Hematopoietic multipotent progenitor cell treated with erythropoietin and hydrocortisone succinate and interleukin-3 and kit ligand, for 15 days (in vitro differentiated cells): ENCODE data around the gene E2F3.

Source experiments
- DNase-seq: peaks from one replicate; pipeline ENCODE4 v3.0.0-alpha.2; 2015; ENCODE audit warnings: low spot score

E2F3 gene

DNA sequence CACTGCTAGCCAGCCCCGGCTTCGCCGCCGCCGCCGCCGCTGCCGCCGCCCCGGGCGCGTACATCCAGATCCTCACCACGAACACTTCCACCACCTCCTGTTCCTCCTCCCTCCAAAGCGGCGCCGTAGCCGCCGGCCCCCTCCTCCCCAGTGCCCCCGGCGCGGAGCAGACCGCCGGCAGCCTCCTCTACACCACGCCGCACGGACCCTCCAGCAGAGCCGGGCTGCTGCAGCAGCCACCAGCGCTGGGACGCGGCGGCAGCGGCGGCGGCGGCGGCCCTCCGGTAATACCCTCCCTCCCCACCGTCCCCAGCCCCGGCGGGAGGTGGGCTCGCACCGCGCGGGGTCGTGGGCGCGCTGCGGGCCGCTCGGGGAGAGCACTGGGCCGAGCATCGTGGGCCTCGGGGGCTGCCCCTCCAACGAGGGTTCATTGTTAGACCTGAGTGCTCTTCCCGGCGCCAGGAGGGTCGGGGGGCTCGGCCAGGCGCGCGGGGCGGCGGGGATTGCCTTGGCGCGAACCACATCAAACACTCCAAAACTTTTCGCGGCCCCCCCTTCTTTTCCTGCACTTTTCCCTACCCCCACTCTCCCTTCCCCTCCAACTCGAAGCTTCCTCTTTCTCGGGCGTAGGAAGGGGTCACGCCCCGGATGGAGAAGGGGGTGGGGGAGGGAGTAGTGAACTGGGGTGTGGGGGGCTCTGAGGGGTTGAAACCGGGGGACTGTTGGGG is 827 bp downstream of the E2F3 start:
- no peak for DNase-seq

DNA sequence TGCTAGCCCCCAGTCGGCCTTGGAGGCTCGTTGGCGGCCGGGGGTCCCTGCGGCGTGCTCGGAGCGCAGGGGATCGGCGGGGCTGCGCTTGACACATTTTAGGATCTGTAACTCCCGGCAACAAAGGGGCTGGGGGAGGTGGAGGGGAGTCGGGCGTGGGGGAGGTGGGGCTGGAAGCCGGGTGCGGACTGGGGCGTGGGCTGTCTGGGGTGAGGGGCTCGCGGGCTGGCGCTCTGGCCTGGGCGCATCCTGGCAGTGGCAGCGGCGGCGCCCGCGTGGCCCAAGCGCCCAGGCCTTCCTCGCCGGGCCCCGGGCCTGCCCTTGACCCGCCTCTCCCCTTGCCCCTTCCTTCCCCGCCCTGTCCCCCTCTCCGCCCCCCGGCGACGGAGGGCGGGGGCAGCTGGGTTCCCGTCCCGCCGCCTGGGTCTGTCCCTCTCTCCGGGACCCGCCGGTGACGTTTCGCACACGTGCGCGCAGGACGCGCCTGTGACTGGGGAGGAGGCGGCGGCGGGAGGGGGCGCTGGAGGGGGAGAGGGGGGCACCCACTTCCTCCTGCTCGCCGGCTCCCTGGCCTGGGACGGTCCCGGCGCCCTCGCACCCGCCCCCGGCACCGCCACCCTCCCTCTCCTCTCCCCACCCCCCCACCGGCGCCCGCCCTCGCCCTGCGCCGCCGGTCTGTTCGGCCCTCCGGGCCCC is 1.5 kb downstream of the E2F3 start:
- DNase-seq = peak; percentile 58

DNA sequence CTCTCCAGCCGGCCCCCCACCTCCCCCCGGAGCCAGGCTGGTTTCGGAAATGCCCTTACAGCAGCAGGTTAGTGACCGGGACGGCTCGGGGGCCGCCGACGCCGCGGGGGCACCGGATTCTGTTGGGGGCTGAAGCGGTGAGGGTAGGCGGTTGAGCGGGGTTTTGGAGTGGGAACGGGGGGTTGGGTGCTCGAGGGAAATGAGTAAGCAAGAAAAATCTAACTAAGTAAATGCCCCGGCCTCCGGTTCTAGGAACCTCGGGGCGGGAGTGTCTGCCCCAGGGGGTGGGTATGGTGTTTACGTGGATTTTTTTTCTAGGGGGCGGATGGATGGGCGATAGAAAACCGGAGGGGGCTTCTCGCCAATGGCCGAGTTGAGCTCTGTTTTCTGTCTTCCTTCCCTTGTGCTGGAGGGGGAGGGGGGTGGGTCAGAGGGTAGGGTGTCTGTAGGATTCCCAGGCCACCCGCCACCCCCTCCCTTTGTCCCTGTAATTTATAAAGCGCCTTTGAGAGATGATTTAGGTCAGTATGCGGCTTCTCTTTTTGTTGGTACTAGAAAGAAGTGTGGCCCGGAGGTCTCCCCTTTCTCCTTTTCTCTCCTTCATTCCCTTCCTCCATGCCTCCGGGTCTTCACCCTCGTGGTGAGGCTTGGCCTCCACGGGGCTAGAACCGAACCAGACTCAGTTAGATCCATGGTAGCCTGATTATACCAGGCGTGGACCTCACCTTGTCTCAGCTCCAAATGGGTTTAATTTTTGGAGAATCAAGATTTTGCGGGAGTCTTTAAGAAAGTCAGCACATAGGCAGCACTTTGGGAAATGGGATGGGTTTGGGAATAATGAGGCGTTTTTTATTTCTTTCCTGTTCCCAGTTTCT is 2.3 kb downstream of the E2F3 start:
- peak; percentile 58 for DNase-seq

DNA sequence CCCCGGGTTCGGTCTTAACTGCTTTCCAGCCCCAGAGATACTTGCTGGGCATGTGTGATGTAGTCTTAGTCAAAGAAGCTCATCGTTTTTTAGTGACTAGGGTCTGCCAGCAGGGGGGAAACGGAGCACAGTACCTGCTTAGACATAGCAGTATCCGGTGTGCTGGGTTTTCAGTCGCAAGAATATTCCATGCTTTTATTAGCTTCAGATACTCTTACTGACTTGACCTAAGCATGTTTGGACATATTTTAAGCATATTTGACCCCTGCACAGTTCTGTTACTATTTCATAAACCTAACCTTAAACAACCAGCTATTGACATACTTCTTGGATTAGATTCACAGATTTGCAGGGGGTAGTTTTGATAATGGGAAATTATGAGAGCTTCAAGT is 3.0 kb downstream of the E2F3 start:
- peak; percentile 69 for DNase-seq

DNA sequence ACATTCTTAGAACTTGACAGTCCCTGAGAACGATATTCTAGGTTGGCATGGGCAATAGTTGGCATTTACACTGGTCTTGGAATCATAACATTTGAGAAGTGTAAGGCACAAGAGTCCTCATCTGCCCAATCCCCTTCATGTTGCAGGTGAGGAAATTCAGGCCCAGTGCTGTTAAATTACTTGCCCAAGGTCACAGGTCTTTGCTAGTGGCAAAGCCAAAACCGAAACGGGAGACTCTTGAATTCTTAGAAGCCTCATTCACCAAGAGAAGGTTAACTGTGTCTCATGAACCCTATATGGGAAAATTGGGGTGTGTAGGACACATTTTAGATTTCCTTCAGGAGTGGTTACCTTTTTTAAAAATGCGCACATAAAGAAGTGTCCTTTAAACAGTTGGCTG is 7.2 kb downstream of the E2F3 start:
- no peak for DNase-seq

DNA sequence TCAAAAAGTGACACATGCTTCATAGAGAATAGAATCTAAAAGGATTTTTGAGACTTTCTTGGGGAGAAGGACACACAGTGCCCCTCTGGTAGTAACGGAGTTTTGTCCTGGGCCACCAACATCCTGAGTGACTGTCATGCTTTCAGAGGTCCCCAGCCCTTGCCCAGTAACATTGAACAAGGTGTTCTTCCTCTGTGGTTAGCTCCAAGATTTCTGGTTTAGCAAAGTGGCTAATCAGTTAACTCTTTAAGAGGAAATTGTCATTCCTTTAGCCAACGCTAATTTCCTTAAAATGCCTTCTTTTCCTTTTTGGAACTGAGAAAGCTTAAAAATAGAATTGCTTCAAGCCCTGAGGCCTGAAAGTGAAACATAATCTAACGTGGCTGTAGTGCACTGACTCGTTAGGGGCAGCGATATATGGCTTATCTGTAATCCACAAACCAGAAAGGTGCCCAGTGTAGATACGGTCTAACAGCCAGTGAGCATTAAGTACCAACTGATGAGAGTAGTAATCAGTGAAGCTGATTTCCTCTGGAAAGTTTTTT is 7.8 kb downstream of the E2F3 start:
- peak; percentile 78 for DNase-seq

DNA sequence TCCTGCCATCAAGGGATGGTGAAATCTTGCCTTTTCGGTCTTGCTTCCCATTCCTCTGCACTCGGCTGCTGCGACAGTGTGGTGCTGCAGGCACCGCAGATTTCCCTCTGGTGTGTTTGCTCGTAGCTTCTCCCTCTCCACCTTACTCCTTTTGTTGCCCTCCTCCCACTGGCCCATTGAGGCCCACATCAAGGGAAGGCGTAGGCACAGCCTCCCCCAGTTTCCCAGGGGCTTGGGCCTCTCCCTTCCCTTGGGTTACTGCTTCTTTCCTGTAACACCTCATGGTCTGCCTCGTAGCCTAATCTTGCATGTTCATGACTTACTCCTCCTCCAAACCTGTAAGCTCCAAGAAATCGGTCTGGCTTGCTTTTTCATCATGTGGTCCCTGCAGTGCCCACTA is 9.9 kb downstream of the E2F3 start:
- DNase-seq = no peak

DNA sequence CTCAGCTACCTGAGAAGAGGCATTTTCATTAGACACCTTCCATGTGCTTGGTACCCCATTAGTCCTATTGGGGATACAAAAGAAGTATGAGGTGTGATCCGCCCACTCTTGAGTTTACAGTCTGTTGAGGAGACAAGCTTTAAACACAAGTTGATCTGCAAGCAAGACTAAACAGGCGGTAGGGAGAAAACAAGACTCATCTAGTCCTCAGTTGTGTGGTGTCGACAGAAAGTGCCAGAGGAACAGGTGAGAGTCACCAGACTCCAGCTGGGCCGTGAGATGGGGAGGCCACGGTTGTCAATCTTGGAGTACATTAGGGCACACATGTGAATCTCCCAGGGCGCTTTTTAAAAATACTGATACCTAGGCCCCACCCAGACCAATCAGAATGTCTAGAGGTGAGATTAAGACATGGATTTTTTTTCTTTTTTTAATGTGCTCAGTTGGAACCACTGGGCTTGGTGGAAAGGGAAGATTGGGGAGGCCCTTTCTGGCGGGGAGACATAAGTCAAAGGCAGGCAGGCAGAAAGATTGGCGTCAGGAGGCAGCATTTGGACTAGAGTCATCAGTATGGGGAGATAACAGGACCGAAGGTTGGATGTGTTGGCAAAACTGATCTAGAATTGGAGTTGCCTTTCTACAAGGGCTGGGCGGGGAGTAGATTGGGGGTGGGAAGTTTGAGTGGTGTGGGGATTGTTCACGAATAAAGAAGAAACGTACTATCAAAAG is 10.4 kb downstream of the E2F3 start:
- peak; percentile 25 for DNase-seq

DNA sequence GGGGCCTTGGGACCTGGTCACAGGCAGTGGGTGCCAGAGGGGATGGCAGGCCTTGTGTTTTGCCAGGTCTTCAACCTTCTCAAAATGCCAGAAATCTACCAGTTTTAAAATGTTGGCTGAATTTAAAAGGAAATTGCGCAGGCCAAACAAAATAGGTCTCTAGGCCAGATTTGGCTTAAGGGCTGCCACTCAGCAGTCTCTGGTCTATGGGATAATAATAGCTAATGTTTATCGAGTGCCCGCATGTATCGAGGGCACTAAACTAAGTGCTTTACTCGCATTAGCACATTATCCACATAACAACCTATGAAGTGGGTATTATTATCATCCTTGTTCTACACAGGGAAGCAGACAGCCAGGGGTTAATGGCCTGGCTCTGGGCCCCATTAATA is 11.0 kb downstream of the E2F3 start:
- DNase-seq = no peak

DNA sequence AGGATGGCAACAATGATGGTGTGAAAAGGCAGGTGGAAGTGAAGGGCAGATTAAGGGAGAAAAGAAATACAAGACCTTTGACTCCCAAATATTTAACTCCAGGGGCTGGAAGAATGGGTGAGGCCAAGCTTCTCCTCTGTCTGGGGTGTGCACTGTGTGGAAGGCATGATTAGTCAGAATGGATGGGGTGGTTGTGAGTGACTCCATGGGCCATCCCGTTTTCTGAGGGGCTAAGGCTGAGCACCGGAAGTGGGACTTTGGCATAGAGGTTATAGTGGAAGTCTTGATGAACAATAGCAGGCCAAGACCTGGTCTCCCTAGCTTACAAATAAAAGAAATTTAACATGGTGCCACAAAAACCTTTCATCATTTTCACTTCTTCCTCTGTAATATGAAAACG is 12.1 kb downstream of the E2F3 start:
- DNase-seq = no peak

DNA sequence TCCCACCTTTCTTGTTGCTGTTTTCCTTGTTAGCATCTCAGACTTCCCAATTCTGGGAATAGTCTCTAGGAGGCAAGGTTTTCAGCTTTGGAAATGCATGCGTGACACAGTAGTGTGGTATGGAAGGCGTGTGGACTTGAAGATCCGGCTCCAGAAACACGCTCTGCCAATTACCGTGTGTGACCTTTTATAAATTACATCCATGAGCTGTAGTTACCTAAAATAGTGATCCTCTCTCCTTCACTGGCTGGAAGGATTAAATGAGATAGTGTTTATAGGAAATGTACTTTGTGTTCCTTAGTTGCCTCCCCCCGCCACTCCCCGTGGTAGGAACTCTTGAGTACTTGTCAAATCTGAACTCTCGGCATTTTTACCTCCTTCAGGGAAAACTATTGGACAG is 13.0 kb downstream of the E2F3 start:
- DNase-seq = no peak

DNA sequence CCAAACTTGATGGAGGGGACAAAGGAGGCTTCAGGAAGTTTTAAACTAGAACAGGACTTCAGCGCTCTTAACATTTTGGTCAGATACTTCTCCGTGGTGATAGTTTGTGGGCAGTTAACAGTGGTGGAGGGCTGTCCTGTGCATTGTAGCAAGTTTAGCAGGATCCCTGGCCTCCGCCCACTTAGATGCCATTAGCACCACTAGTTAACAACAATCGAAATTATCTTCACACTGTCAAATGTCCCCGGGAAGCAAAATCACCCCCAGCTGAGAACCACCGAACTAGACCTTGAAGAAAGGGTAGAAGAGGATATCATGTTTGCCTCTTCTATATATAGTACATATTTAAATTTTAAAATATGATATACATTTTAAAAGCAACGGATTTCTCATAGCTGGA is 13.6 kb downstream of the E2F3 start:
- no peak for DNase-seq

DNA sequence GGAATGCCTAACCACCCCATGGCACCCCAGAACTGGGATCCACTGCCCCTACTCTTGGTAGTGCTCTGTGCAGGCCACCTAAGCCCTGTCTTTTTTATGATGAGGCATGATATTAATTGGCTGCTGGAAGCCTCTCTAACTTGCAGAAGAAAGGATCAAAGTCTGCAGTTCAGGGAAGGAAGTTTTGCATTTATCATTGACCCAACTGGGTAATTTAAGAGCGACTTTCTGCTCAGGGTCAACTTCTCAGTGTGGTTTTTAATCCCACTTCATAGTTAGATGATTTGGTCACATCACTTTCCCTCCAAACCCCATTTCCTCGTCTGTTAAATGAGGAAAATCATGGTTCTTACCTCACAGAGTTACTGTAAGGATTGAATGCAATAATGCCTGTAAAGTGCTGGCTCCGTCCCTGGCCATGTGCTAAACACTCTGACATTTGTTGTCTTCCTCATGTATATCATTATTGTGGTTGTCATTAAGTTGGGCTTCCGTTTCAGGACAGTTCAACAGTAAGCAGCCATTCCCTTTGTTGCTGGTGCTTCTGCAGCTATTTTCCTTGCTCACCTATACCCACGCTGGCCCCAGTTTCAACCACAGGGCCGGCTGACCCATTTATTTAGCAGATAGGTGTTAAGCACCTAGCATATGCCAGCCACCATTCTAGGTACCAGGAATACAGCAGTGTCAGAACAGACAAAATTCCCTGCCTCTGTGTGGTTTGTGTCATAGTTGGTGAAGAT is 14.2 kb downstream of the E2F3 start:
- DNase-seq = no peak

DNA sequence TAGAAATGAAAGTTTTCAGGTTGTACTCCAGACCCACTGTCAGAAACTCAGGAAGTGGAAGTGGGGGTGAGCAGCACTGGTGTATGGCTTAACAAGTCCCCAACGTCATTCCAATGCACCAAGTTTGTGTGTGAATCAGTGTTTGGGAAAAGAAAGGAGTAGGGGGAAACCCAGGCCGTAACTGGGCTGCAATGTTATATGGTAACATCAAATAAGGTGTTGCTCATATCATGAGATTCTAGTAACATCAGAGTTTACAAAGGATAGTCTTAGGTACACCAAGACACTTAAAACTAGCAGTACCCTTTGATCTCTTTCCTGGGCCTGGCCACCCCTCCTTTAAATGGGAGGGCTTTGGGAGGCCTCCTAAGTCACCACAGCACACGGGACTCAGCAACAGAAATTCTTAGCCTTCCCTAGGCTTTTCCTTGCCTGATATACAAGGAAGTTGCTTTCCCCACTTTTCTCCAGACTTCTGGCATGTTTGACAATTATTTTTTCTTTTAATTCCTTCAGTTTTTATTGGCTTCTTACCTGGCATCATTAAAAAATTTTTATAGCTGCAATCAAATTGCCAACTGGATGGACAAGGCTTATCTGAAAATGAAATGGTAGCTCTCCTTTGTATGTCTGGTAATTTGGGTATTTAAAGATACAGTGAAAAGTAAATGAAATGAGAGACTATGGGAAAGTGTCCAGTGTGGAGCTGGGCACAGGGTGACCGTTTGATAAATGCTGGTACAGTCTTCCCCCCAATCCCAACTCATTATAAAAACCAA is 15.1 kb downstream of the E2F3 start:
- DNase-seq = no peak

DNA sequence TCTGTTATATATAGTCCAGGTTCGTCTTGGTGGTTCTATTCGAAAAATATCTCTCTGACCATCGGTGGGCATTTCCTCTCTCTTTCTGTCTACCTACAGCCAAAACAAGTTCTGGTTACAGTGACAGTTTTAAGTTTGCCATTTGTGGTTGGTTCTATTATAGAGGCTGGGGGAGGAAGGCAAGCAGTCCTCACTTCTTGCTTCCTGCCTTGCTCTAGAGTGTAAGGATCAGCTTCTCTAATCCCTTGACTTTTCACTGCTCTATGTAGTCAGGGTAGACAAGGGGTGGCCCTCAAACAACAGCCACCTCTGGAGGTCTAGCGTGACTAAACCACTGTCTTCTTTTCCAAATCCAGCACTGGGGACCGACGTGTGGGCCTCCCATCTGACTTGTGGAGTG is 16.1 kb downstream of the E2F3 start:
- no peak for DNase-seq

DNA sequence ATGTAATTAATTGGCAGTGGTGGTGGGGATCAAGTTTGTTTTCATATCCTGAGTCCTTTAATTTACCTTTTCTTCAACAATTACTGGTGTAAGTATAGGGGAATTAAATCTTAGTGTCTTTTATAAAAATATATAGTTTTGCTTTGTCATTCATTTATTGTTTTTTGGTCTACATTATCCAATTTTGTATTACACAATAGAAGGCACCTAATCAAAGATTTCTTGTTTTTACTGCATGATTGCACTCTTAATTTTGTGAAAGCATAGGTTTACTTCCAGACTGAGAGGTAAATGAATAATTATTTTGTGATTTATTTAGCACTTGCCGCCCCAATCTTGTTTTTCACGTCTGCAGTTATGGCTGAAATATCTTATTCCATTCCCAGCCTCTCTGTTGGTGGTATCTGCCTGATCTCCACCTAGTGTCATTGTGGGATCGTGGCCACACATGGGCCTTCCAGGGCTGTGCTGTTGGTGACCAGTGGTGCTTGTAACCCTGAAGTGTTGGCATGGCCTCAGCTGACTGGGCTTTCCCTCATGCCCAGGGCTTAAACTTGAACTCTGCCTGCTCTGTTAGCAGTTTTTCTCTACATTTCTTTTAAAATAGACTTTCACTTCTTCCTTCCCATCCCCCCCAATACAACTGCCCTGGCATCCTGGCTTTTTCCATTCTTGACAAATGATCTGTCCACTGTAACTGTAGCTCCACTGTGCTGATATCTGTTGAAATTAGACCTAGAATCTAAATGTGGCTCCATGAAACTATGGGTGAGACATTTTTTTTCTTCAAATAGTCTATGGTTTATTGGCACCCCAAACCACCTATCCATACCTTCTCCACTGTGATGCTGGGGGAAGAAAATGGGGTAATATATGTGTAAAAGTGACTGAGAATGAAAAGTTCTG is 24.8 kb downstream of the E2F3 start:
- no peak for DNase-seq

DNA sequence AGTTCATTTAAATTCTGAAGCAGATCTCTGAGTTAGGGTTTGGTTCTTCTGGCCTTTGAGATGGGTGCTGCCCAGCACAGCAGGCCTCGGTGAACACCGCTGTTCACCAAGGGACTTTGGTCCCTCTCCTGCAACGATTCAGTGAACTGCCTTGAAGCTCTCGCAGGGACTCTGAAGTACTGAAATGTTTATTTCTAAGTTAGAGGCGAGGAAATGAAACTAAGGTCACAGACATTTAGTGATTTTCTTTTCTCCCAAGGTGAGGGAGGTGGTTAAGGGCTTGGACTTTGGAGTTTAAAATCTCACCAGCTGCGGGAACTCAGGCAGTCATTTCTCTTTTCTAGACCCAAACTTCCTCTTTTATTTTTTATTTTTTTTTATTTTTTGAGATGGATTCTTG is 26.2 kb downstream of the E2F3 start:
- DNase-seq = no peak

DNA sequence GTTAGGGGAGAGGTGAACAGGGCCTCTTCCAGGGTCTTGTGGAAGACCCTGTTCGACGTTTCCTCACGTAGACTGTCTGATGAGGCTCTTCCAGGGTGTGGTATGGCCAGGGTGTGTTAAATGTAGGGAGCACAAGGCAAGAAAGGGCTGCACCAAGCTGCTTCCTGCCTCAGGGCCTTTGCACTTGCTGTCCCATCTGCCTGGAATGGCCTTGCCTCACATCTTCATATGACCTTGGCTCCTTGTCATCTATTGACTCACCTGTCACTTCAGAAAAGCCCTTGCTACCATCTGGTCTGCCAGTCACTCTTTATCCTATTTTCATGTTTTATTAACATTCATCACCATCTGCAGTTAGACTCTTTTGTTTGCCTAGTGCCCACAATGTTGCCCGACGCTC is 31.0 kb downstream of the E2F3 start:
- DNase-seq = no peak

DNA sequence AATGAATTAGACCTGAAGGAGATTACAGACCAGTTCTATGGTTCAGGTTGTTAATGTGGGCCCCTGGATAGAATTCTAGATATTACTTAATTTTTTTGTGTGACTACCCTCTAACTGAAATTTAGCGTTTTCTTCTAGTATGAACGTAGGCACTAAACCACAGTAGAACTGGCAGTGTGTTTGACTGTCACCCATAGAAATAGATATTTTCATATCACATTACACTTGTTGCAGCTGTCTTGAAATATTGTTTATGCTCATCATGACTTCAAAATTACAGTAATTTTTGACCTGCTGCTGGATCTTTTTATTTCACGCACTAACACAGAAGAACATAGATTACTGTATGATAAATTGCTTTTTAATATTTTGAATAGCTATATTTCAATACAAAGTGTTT is 31.6 kb downstream of the E2F3 start:
- DNase-seq = no peak
